ENCODE data around the gene IFI44. TPM values are rescaled to one million over a fixed set of nuclear protein-coding genes. Genes with fewer than 3 reads are reported as not detected.

IFI44 gene
- total and polyA plus RNA-seq, 9 of the 15 experiments (the other 6 are each of a cell fraction or from before 2014, with no cell fraction given) = 0.11 TPM; not detected in 8

DNA sequence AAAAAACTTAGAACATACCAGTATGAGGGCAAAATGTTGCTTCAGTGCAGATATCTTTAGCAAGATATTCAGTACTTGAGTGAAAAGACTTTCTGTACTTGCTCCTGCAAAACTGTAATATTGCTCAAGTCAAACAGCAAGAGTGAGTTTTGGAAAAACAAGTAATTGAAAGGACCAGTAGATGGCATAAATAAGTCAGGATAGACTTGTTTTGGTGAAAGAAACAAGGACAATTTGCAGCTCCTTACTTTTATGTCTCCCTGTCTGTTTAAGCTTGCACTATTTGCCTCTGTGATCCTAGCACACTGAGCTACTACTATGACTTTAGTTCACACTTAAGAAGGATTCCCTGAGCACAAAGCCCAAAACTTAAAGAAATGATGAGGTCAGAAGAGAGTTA is 39.1 kb downstream of the IFI44 start:
- no peak overlapping the region for H3K4me2 ChIP-seq (ENCODE audit: insufficient read depth, low read length)
- no TSS peak for BruUV-seq (replicated peaks)
- no peak for FAIRE-seq
- intact Hi-C loops (cut with micrococcal nuclease) = no loop called here
- no peak for ATAC-seq
- no peak overlapping the region for H3K9ac ChIP-seq (ENCODE audit: insufficient read depth in 1 of 2, low read depth in 2 of 2, low read length in 2 of 2)
- ChIA-PET CTCF (ENCODE audit: low intra/inter-chr PET ratio) (no interaction called here), POLR2A (no interaction called here)
- no peaks in the 10 kb centered on the region for H3K9me1 ChIP-seq (ENCODE audit: control insufficient read depth, insufficient read depth, low read length)
- no peaks in the 10 kb centered on the region for H3K36me3 ChIP-seq (ENCODE audit: control insufficient read depth, insufficient read depth, low read length)
- no peaks in the 10 kb centered on the region for H3K9me3 ChIP-seq (replicated peaks; ENCODE audit: control insufficient read depth, insufficient read depth, low read depth, low read length)
- TF ChIP-seq ZNF431 (CRISPR knock-in tag; IDR thresholded peaks at IDR 0.05) (no peak), ZNF584 (CRISPR knock-in tag; IDR thresholded peaks at IDR 0.05; ENCODE audit: low read depth) (no peak), ZNF75A (CRISPR knock-in tag; IDR thresholded peaks at IDR 0.05) (no peak), CEBPG (CRISPR knock-in tag; IDR thresholded peaks at IDR 0.05) (no peak), CEBPG (tag; conservative IDR thresholded peaks at IDR 0.05 in 1 of 2, IDR thresholded peaks at IDR 0.05 in 1 of 2) (no peak), CBX5 (IDR thresholded peaks at IDR 0.05; ENCODE audit: borderline replicate concordance, low read depth) (no peak), SAFB2 (IDR thresholded peaks at IDR 0.05; ENCODE audit: borderline replicate concordance, low read depth, low read length, severe bottlenecking) (no peak), PML (IDR thresholded peaks at IDR 0.05; ENCODE audit: low read length) (no peak), ADNP (tag; IDR thresholded peaks at IDR 0.05) (no peak), HDAC2 (IDR thresholded peaks at IDR 0.05) (no peak), ZC3H4 (CRISPR knock-in tag; IDR thresholded peaks at IDR 0.05; ENCODE audit: borderline replicate concordance) (no peak), CEBPB (tag; IDR thresholded peaks at IDR 0.05) (no peak)
- TF ChIP-seq, protein P1, sequence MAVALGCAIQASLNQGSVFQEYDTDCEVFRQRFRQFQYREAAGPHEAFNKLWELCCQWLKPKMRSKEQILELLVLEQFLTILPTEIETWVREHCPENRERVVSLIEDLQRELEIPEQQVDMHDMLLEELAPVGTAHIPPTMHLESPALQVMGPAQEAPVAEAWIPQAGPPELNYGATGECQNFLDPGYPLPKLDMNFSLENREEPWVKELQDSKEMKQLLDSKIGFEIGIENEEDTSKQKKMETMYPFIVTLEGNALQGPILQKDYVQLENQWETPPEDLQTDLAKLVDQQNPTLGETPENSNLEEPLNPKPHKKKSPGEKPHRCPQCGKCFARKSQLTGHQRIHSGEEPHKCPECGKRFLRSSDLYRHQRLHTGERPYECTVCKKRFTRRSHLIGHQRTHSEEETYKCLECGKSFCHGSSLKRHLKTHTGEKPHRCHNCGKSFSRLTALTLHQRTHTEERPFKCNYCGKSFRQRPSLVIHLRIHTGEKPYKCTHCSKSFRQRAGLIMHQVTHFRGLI (CRISPR knock-in tag; IDR thresholded peaks at IDR 0.05) = no peak
- TF ChIP-seq, protein P2, sequence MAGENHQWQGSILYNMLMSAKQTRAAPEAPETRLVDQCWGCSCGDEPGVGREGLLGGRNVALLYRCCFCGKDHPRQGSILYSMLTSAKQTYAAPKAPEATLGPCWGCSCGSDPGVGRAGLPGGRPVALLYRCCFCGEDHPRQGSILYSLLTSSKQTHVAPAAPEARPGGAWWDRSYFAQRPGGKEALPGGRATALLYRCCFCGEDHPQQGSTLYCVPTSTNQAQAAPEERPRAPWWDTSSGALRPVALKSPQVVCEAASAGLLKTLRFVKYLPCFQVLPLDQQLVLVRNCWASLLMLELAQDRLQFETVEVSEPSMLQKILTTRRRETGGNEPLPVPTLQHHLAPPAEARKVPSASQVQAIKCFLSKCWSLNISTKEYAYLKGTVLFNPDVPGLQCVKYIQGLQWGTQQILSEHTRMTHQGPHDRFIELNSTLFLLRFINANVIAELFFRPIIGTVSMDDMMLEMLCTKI (IDR thresholded peaks at IDR 0.05; ENCODE audit: partially characterized antibody) = no peak
- H3K27me3 ChIP-seq (ENCODE audit: control insufficient read depth in 2 of 2, insufficient read depth in 2 of 2, low read length in 2 of 2) = no peaks in the 10 kb centered on the region
- no peak overlapping the region for H2AFZ ChIP-seq (ENCODE audit: low read depth, low read length)
- no peaks in the 10 kb centered on the region for H3K4me1 ChIP-seq (replicated peaks in 1 of 2; ENCODE audit: control insufficient read depth in 2 of 2, insufficient read depth in 2 of 2, low read length in 2 of 2)
- in situ Hi-C loops (cut with MboI) = no loop called here
- no peaks in the 10 kb centered on the region for H4K20me1 ChIP-seq (replicated peaks; ENCODE audit: control insufficient read depth, insufficient read depth, low read length)
- no peak overlapping the region for H3K27ac ChIP-seq (ENCODE audit: extremely low read depth, low read depth, low read length)
- no peaks in the 10 kb centered on the region for H3K79me2 ChIP-seq (ENCODE audit: control insufficient read depth, insufficient read depth, low read length)
- no peak overlapping the region for H3K4me3 ChIP-seq
- DNase-seq (ENCODE audit: extremely low read depth in 1 of 4, low spot score in 3 of 4) = no peak

Data from K562 (cell line).